HG02840 (cell line): ENCODE results near the gene RHEB.

Experiments
- ATAC-seq: cut with Tn5 transposase; IDR thresholded peaks from one replicate; pipeline ENCODE4 v1.9.1; 2021; ENCODE audit warnings: mild to moderate bottlenecking, moderate library complexity, moderate number of reproducible peaks; ENCODE audit not compliant: unreplicated experiment, low FRiP score

The RHEB gene

DNA sequence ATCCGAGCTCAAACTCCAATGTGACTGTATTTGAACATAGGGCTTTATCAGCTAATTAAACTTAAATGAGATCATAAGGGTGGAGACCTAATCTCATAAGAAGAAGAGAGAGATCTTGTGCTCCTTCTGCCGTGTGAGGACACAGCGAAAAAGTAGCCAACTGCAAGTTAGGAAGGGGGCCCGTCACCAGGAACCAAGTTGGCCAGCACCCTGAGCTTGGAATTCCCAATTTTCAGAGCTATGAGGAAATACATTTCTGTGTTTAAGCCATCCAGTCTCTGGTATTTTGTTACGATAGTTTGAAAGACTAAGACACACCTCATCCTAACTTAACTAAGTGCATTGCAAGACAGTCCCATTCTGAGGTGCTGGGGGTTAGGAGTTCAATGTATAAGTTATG lies 95.8 kb downstream of the RHEB start:
- ATAC-seq = no peak

DNA sequence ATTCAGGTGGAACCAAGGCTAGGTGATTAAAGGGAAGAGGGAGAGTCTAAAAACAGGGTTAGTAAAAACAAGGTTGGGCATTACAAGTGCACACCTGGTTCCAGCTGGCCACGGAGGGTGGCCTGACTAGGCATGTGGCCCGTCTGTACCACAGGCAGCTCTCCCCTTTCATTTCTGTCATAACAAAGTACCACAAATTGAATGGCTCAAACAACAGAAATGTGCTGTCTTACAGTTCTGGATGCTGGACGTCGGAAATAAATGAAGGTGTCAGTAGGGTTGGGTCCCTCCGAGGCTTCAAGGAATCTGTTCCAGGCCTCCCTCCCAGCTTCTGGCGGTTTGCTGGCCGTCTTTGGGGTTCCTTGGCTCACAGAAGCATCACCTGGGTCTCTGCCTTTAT lies 96.5 kb downstream of the RHEB start:
- no peak for ATAC-seq

GRCh38 chr7:151422212-151422611 lies 97.5 kb downstream of the RHEB start:
- ATAC-seq = no peak

DNA sequence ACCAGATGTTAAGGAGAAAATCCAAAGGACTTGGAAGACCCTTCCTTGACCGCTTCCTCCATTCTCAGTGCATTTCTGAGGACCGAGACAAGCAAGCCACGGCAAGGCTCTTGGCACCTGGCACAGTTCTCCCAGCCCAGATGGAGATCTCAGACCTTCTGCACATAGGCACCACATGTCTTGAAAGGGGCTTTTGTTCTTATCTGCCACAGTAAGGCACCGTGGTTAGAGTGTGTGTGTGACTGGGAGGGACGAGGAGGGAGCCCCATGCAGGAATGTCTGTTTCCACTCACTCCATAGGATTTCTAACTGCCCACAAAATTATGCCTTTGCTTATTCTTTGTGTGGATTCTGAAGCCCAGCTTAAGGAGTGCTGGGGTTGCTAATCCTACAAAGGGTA lies 99.6 kb downstream of the RHEB start:
- ATAC-seq = no peak

- ATAC-seq = no peak
These were observed 102.8 kb downstream of the RHEB start for GRCh38 chr7:151416941-151417315.

DNA sequence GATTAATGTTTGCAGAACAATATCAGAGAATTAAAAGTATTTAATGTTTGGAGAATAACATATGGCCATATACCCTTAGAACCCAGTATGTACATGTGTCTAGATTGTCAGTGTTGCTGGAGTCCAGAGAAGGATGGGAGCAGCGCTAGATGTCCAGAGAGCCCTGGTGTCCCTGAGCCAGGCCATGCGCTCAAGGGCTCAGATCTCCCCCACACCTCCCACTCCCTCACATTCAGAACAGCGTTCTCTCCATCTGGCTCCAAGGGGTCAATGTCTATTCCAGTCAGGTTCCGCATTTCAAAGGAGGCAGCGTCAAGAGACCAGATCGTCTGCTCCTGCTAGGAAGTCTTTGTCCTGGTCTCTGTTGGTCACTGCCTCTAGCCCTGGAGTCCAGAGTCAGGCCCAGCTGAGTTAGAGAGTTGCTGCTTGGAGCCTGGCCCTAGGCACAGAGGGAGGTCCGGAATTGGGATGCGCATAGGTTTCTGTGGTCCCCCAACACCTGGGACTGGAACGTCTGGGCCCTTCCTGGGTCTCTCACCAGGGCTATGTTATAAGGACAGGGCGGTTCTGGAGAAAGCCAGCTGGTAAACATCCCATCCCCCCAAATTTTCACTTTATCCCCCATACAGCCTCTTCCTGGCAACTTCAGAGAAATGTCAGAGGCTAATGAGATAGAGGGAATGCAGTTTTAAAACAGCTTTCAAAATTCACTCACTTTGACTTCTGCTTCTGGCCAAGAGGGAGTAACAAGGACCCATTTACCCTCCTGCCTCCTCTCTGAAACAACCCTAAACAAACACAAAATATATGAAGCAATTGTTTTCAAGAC lies 103.4 kb downstream of the RHEB start:
- no peak for ATAC-seq
